ENCODE data around the gene DIAPH3. TPM values are rescaled to one million over a fixed set of nuclear protein-coding genes. Genes with fewer than 3 reads are reported as not detected.

The DIAPH3 gene
- total RNA-seq, 4 donors from 2014 or later: 1.4 to 13.2 (median 2.6) TPM

- Histone ChIP-seq H3K4me1 (no peaks in the 10 kb centered on the region), H3K4me3 (no peak overlapping the region), H3K9me3 (no peaks in the 10 kb centered on the region), H3K36me3 (no peaks in the 10 kb centered on the region), H3K27me3 (no peaks in the 10 kb centered on the region), H3K27ac (no peak overlapping the region)
- no peak for TF ChIP-seq POLR2A (IDR thresholded peaks at IDR 0.05)
- no peak for TF ChIP-seq CTCF (IDR thresholded peaks at IDR 0.05)
- no peak for DNase-seq
These were observed 272.7 kb downstream of the DIAPH3 start for GRCh38 chr13:59891053-59891452.

GRCh38 chr13:59890054-59890453, 273.7 kb downstream of the DIAPH3 start:
- DNase-seq: no peak
- no peaks in the 10 kb centered on the region for H3K4me1 ChIP-seq
- H3K9me3 ChIP-seq: no peaks in the 10 kb centered on the region
- no peak overlapping the region for H3K4me3 ChIP-seq
- H3K27ac ChIP-seq: no peak overlapping the region
- no peaks in the 10 kb centered on the region for H3K36me3 ChIP-seq
- TF ChIP-seq CTCF (IDR thresholded peaks at IDR 0.05) (no peak), POLR2A (IDR thresholded peaks at IDR 0.05) (no peak)
- H3K27me3 ChIP-seq: no peaks in the 10 kb centered on the region

GRCh38 chr13:59888408-59888807, 275.3 kb downstream of the DIAPH3 start:
- Histone ChIP-seq H3K9me3 (no peaks in the 10 kb centered on the region), H3K36me3 (no peaks in the 10 kb centered on the region), H3K4me1 (no peaks in the 10 kb centered on the region), H3K27me3 (no peaks in the 10 kb centered on the region), H3K4me3 (no peak overlapping the region), H3K27ac (no peak overlapping the region)
- TF ChIP-seq CTCF (IDR thresholded peaks at IDR 0.05): no peak
- no peak for TF ChIP-seq POLR2A (IDR thresholded peaks at IDR 0.05)
- no peak for DNase-seq

- Histone ChIP-seq H3K27me3 (no peaks in the 10 kb centered on the region), H3K9me3 (no peaks in the 10 kb centered on the region), H3K36me3 (no peaks in the 10 kb centered on the region), H3K4me3 (no peak overlapping the region), H3K27ac (no peak overlapping the region), H3K4me1 (no peaks in the 10 kb centered on the region)
- TF ChIP-seq POLR2A (IDR thresholded peaks at IDR 0.05): no peak
- TF ChIP-seq CTCF (IDR thresholded peaks at IDR 0.05): no peak
- DNase-seq: no peak
These were observed 278.7 kb downstream of the DIAPH3 start for GRCh38 chr13:59885076-59885475.

GRCh38 chr13:59883885-59884284, 279.8 kb downstream of the DIAPH3 start:
- DNase-seq: no peak
- Histone ChIP-seq H3K27me3 (no peaks in the 10 kb centered on the region), H3K36me3 (no peaks in the 10 kb centered on the region), H3K9me3 (no peaks in the 10 kb centered on the region), H3K27ac (no peak overlapping the region), H3K4me1 (no peaks in the 10 kb centered on the region), H3K4me3 (no peak overlapping the region)
- TF ChIP-seq CTCF (IDR thresholded peaks at IDR 0.05) (no peak), POLR2A (IDR thresholded peaks at IDR 0.05) (no peak)

GRCh38 chr13:59880468-59880867, 283.3 kb downstream of the DIAPH3 start:
- TF ChIP-seq CTCF (IDR thresholded peaks at IDR 0.05): no peak
- no peak for TF ChIP-seq POLR2A (IDR thresholded peaks at IDR 0.05)
- Histone ChIP-seq H3K36me3 (no peaks in the 10 kb centered on the region), H3K4me1 (no peaks in the 10 kb centered on the region), H3K27ac (no peak overlapping the region), H3K27me3 (no peaks in the 10 kb centered on the region), H3K9me3 (no peaks in the 10 kb centered on the region), H3K4me3 (no peak overlapping the region)
- no peak for DNase-seq
